Activated CD8-positive, alpha-beta memory T cell treated with anti-CD3 and anti-CD28 coated beads, Interleukin-2, amount 50 U/mL, for 1 hour (primary cell): ENCODE data around the gene PLXNA3.
"Not testable (repeated sequence)": the region's sequence is repeated elsewhere in the genome, so short reads cannot be mapped to it uniquely, and the experiment has no call there.

ENCODE experiments used
- DNase-seq: peaks from one replicate; pipeline ENCODE4 v3.0.0-alpha.2; 2020; ENCODE audit errors: extremely low read depth

Gene PLXNA3

DNA sequence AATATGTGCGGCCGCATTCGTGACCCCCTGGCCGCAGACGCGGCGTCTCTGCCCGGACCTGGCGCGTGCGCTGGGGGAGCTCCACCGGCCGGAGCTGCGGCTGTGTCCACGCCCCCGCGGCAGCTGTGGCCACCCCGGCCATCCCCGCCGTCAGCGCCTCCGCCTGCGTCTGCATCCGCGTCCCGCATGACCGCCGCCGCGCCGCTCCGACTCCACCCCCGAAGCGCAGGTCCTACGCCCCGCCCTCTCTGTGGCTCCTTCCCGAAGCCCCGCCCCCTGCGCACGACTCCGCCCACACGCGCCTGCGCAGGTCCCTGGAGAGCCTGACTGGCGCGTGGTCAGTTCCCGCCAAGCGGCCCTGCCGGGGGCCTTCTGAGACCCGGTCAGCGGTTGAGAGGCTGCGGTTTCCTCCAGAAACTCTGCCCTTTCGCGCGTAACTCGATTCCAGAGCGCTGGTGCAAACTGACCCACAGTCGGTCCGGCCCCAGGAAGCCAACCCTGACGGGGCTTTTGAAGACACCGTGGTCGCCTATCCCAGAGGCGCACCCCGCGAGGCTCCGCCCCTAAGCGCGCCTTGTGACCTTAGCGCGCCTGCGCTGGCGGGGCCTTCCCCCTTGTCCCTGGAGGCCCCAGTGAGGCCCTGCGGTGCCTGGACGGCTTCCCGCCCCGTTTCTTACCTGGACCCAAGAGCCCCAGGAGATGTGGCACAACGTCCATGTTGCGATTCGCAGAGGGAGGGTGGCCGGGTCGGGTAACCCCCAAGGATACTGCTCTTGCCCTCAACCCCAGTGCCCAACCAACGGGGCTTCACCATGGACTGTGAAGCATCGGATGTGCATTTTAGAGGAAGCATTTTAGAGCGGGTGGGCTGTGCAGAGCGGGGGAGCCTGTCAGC, 20.9 kb downstream of the PLXNA3 start, which contains the start of gene LAGE3:
Gene LAGE3 (minus strand): TSS at position 554 of the 895 bp plus-strand sequence. CDS start 366 bp downstream, at position 188.
- peak; percentile 75 for DNase-seq

- no peak for DNase-seq
Measured at GRCh38 chrX:154481195-154481594, 23.1 kb downstream of the PLXNA3 start.

DNA sequence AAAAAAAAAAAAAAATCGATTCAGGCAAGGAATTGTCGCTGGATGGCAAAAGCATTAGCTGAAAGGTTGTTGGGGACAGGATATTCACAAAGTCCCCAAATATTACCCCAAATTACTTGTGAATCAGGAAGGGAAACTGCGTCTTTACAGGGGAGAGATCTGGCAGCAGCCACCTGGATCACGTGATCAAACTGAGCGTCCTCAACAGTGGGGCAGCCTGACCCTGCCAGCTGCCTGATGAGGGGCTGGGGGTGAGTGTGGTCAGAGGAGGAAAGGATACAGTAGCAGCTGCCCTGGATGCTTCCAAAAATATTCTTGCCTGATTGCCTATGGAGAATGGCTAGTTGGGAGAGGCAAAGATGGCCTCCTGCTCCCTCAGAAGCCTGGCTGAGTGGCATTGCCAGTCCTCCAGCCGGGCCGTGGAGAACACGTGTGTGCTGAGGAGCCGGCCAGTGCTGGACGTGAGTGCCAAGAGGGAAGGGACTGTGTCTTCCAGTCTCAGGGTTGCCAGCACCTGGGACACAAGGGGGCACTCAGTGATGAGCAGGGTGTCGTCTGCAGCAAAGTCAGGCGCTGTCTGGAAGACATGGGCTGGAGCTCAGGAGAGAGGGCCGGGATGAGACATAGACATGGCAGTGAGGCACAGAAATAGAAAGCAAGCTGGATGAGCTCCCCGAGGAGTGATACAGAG, 24.0 kb downstream of the PLXNA3 start:
- DNase-seq: no peak

DNA sequence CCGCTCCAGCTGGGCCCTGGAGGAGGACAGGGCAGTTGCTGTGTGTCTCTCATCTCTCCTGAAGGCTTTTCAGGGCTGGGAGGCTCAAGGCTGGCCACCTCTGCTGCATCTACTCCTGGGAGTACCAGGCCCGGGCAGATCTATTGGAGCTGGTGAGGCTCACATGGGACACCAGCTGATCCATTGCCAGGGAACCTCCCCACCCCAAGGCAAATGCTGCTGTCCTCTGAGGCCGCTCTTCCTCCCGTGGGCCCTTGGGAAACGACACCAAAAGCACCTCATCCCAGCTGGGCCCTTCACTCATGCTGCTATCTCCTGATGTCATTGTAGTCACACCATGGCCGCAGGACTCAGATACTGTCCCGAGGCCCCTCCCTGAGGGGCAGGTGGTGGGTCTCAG, 24.7 kb downstream of the PLXNA3 start:
- DNase-seq: no peak

DNA sequence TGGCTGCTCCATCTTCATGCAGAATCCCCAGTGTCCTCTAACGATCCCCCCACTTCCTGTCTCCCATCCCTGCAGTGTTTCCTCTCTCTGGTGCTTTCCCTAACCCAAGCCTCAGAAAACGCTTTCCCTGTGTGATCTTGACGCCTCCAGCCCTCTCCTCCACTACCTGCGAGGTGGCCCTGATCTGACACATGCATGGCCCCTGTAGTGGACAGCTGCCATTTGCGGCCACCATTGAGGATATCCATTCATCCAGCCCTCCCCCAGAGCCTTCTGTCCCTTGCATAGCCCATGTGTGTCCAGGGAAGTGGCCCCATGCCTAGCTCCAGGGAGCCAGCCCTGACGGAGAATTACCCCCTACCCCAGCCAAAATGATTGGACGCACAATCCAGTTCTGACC, 25.2 kb downstream of the PLXNA3 start:
- no peak for DNase-seq

DNA sequence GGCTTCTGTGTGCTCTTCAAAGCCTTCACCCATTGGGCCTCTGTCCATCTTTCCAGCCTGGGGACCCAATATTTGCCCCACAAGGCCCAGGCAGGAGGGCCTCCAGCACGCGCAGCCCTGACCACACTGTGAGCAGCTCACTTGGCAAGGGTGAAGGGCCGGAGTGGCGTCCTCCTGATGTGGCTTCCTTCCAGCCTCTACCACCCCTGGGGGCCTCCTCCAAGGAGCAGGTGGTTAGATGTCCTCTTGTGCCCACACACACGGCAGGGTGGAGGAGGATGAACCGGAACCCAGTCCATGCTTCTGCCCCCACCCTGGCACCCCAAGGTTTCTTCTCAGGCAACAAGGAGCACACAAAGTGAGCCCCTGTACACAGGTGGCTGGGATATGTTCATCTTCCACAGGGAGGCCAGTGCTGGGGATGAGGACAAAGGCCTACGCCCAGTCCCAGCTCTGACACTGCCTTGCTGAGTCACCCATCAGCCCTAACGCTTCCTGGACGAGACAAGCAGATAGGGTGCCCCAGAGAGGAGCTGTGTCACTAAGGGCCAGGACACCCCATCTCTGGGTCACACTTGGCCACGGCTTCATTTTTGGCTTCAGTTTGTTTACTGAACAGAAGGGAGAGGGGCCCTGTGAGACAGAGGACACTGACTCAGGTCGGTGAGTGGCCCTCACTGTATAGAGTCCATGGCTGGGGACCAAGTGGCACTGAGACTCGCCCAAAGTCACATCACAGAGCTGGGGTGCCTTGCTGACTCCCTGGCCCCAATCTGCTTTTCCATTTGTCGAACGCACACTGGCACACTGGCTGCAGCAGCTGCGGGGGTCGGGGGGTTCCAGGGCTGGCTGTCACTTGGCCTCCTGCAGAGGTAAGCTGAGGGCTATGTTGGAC, 26.4 kb downstream of the PLXNA3 start:
- DNase-seq: no peak

DNA sequence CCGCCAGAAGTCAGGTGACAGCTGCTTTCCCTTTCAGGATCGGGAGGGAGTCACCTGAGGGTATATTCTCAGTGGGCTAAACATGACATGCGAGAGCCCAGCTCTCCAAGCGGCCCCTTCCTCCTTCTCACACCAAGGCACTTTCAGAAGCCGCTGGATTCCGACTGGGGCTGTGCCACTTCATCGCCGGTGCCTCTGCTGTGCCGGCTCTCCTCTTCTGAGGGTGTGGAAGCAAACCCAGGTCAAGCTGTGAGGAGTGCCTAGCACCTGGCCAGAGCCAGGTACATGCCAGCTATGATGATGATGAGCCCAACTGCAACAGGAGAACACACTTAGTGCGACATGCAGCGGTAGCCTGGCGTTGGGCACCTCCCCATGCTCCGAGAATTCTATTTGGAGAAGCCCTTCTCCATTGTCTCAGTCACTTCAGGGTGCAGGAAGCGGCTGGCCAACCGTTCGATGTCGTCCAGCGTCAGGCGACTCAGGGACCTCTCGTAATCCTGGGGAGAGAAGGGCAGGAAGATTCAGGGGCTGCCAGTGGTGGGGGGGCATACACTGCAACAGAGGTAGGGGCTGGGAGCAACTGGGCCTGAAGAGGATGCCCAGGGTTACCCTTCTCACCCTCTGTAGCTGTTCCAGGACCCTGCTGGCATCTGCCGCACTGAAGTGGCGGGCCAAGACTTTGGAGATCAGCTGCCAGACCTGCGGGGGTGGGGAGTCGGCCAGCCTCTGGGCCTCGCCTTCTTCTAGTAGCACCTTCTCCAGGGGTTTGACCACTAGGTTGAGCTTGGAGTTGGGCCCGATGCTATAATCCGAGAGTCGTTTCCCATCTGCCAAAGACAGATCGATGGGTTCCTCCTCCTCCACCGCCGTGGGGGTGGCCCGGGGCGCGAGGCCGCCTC, 27.3 kb downstream of the PLXNA3 start:
- no peak for DNase-seq

- no peak for DNase-seq
Measured at GRCh38 chrX:154486052-154486395, 27.9 kb downstream of the PLXNA3 start.

DNA sequence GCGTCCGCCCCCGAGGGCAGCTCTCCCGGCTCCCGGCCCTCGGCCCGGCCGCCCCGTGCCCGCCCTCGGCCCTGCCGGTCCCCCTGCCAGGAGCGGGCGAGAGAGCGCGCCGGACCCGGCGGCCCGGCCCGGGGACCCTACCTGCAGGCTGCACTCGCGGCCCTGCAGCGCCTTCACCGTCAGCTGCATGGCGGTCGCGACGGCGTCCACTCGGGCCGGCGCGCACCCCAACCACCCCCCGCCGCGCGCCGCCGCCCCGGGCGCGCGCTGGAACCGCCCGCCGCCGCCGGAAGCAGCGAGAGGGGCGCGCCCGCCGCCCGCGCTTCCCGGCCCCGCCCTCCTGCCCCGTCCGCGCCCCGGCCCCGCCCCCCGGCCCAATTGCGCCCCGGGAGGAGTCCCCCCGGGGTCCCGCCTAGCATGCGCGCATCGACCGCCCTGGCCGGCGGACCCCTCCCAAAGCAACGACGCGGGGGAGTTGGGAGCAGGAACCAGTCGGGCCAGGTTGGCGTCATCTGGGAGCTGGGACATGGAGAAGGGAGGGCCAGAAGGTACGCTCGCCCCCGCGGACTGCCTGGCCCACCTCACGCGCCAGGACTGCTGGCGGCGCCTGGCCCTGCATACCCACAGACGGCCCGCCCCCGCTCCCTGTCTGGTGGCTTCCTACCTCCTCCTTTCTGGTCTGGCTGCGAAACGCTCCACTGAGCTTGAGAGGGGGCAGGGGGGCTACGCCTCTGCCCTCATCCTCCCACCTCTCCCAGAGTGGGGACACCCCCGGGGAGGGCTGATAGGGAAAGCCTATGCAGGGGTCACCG, 28.5 kb downstream of the PLXNA3 start, which contains the start of gene UBL4A:
Gene UBL4A (minus strand): TSS at position 220 of the 812 bp plus-strand sequence. CDS start 31 bp downstream, at position 189.
- DNase-seq: no peak

DNA sequence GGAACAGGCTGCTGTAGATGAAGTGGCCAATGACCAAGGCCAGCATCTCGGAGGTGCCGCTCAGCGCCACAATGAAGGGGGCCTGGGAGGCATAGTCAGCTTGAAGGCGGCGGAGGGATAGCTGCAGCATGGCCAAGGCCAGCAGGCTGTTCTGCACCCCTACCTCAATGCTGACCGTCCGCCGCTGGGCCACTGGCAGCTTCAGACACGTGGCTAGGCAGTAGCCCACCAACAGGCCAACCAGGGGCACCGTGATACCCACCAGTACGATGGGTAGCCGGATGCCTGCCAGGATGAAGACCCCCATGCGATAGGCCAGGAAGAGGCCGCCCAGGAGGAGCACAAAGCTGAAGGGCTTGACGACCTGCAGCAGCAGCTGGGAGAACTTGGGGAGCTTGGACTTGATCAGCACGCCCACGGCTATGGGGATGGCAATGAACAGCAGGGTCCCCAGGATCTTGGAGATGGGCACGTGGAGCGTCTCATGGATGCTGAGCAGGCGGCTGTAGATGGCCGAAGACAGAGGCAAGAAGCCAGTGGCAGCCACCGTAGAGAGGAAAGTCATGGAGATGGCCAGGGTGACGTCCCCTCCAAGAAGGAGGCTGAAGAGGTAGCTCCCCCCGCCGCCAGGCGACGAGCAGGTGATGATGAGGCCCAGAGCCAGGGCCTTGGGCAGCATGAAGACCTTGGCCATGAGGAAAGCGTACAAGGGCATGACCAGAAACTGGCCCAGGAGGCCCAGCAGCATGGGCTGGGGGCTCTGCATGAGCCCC, 29.6 kb downstream of the PLXNA3 start:
- no peak for DNase-seq

- DNase-seq: no peak
Measured at GRCh38 chrX:154488336-154489075, 30.4 kb downstream of the PLXNA3 start.

- no peak for DNase-seq
Measured at GRCh38 chrX:154489182-154489581, 31.1 kb downstream of the PLXNA3 start.

- no peak for DNase-seq
Measured at GRCh38 chrX:154490021-154490413, 31.9 kb downstream of the PLXNA3 start.

- peak; percentile 67 for DNase-seq
Measured at GRCh38 chrX:154490414-154491083, 32.5 kb downstream of the PLXNA3 start, which contains the start of gene SLC10A3. Gene SLC10A3, minus strand, starts transcription at chrX:154490629. Its CDS starts 1,689 bp downstream, at chrX:154488940.

DNA sequence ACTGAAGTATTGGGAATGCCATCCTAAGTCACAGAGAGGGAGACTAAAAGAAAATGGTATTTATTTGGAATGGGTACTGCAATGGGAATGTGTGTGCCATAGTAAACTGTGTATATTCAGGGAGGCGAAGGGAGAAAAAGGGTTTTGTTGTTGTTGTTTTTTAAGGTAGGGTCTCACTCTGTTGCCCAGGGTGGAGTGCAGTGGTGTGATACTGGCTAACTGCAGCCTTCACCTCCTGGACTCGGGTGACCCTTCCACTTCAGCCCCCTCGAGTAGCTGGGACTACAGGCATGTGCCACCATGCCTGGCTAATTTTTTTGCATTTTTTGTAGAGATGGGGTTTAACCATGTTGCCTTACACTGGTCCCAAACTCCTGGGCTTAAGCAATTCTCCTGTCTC, 36.6 kb downstream of the PLXNA3 start:
- no peak for DNase-seq

DNA sequence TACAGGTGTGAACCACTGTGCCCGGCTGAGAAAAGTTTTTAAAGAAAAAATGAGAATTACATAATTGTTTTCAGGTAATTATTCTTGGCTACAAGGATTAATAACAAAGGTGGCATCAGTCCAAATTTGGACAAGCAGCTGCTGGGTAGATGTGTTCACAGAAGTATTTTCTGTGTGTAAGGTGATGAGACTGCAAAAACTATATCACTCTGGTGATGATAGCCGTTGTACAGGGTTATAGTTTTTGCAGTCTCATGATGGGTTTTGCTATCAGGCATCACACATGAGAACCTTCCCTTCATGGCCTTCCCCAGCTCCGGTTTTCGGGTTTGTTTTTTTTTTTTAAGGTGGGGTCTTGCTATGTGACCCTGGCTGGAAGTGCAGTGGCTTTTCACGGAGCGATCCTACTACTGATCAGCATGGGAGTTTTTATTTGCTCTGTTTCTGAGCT, 37.4 kb downstream of the PLXNA3 start:
- DNase-seq: no peak

- not testable (repeated sequence) for DNase-seq
Measured at GRCh38 chrX:154496591-154497137, 38.6 kb downstream of the PLXNA3 start.
